Choroid plexus epithelial cell (primary cell): ENCODE data around the gene METTL9.

Source experiments
- DNase-seq: peaks from one replicate; pipeline ENCODE4 v3.0.0-alpha.2; 2010; ENCODE audit warnings: low read depth
- H3K4me3 ChIP-seq: 2 replicates; pipeline ENCODE4 v1.5.1; 2011; ENCODE audit warnings: low read depth, mild to moderate bottlenecking, control low read depth, low read length, moderate library complexity
- TF ChIP-seq, protein P1 (sequence below): conservative IDR thresholded peaks from 2 replicates; pipeline ENCODE4 v1.5.1; 2011; ENCODE audit warnings: low read depth, mild to moderate bottlenecking, control low read depth, inconsistent platforms, low read length, moderate library complexity

Gene METTL9

DNA sequence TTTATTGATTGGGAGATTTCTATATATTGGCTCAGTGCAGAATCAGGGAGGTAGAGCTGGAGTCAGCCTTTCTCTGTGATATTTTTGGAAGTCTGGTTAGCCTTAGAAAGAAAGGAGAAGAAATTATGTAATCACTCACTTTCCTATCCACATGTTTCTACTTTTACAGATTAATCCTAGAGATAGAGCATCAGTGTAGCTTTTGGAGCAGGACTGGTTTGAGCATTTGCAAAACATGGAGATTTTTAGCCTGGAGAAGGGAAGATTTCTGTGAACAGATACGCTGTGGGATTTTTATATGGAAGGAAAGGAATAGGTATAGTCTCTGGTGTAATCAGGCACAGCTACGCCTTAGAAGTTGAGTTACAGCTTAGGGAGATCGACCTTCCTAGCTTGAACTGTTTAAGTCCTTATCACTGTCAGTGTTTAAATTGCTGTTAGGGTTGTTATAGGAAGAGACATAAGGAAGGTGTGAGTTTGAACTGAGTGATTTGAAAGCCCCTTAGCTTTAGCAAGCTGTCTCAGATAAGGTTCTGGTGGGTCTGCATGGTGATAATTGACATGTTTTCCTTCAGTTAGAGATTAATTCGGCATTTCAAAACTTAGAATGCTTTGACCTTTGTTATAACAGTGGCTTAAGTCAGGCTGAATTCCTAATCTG lies 20.5 kb downstream of the METTL9 start:
- H3K4me3 ChIP-seq, result no peak overlapping the region
- TF ChIP-seq, protein P1, sequence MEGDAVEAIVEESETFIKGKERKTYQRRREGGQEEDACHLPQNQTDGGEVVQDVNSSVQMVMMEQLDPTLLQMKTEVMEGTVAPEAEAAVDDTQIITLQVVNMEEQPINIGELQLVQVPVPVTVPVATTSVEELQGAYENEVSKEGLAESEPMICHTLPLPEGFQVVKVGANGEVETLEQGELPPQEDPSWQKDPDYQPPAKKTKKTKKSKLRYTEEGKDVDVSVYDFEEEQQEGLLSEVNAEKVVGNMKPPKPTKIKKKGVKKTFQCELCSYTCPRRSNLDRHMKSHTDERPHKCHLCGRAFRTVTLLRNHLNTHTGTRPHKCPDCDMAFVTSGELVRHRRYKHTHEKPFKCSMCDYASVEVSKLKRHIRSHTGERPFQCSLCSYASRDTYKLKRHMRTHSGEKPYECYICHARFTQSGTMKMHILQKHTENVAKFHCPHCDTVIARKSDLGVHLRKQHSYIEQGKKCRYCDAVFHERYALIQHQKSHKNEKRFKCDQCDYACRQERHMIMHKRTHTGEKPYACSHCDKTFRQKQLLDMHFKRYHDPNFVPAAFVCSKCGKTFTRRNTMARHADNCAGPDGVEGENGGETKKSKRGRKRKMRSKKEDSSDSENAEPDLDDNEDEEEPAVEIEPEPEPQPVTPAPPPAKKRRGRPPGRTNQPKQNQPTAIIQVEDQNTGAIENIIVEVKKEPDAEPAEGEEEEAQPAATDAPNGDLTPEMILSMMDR, result no peak
- DNase-seq, result no peak

- DNase-seq, result no peak
- TF ChIP-seq, protein P1, result no peak
- H3K4me3 ChIP-seq, result no peak overlapping the region
Measured at GRCh38 chr16:21620592-21620991, 21.2 kb downstream of the METTL9 start.

- no peak overlapping the region for H3K4me3 ChIP-seq
- no peak for DNase-seq
- TF ChIP-seq, protein P1, result no peak
Measured at GRCh38 chr16:21622545-21622944, 23.2 kb downstream of the METTL9 start.

- H3K4me3 ChIP-seq, result no peak overlapping the region
- no peak for DNase-seq
- TF ChIP-seq, protein P1, result no peak
Measured at GRCh38 chr16:21625026-21625425, 25.6 kb downstream of the METTL9 start.

DNA sequence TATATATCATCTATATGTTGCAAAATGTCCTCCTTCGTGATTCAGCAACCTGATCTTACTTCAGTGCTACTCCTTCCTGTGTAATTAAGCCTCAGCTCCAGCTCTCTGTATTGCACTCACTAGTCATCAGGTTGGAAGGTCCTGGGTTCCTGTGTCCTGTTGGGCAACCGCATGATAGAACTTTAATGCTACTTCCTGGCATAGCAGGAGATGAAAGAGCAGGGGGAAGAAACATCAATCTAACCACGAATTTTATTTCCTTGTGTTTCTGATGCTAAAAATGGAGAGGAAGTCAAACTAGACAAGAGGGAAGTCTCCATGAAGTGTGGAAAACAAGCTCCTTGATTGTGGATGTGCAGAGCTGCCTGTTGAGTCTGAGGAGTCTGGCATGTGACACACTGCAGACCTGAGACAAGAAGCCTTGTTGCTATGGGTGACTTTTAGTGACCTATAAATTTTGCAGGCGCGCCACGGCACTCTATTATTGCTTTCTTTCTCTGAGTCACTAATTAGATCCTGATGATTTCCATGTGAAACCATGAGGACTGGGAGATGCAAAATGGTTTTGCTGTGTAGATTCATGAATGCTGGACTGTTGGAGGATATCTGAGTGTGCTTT lies 27.4 kb downstream of the METTL9 start:
- DNase-seq, result peak; percentile 91
- H3K4me3 ChIP-seq, result no peak overlapping the region
- TF ChIP-seq, protein P1, result no peak

DNA sequence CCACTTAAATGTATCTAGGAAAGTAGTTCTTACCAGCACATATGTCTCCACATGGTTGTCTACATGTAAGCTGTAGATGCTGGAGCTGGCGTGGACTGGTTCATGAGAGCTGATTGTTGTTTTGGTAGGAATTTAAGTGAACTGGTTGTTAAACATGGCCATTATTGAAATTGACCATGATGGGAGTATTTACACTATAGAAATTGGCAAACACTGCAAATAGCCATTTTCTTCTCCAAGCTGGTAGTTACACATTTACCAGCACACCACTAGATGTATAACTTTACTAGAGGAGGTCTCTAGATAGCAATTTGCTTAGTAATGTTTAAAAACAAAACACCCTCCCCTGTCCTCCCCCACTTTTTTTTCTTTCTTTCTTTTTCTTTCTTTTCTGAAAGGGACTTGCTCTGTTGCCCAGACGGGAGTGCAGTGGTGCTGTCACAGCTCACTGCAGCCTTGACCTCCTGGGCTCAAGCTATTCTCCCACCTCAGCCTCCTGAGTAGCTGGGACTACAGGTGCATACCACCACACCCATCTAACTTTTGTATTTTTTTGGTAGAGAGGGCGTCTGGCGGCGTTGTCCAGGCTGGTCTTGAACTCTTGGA lies 28.8 kb downstream of the METTL9 start:
- TF ChIP-seq, protein P1, result no peak
- no peak overlapping the region for H3K4me3 ChIP-seq
- no peak for DNase-seq
